HG02610 (cell line): ENCODE results near the gene ACTC1.
"Not testable (repeated sequence)": the region's sequence is repeated elsewhere in the genome, so short reads cannot be mapped to it uniquely, and the experiment has no call there.

ENCODE experiments used
- ATAC-seq: cut with Tn5 transposase; IDR thresholded peaks from one replicate; pipeline ENCODE4 v1.9.1; 2021; ENCODE audit warnings: mild to moderate bottlenecking, moderate library complexity; ENCODE audit not compliant: unreplicated experiment

The ACTC1 gene

DNA sequence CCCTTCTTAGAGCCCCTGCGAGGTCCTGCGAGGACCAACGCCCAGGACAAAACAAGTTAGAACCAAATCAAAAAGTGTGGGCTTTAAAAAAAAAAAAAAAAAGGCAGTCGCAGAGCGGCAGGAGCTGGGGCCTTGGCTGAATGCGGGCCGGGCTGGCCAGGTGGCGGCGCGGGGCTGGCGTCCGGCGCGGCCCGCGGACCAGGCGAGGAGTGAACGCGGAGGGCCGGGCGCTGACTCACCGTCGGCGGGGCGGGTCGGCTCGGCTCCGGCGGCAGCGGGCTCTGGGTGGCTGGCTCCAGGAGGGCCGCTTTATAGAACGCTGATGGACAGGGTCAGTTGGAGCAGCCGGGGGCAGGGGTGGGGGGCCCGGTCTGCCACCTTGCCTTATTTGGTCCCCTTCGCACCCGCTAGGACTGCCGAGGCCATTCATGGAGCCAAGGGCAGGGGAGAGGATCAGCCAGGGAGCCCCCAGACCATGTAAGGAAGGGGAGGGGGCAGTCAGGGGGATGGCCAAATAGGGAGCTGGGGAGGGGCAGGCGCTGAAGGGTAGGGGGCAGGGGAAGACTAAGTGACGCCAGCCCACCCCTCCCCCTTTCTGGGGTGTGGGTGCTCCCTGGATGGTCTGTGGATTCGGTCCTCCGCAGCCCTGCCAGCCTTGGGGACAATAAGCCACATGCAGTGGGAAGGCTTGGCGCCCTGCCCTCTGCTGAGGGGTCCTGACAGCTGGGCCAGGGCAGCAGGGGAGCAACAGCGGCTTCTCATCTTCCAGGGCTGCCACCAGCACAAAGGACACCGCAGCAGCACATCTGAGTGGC lies at the start of gene ACTC1:
ACTC1 (minus strand) TSS at position 283 of the 815 bp plus-strand sequence. CDS start 741 bp downstream, outside the sequence.
- ATAC-seq: no peak

GRCh38 chr15:34841262-34841725 lies 45.9 kb upstream of the ACTC1 start:
- no peak for ATAC-seq

DNA sequence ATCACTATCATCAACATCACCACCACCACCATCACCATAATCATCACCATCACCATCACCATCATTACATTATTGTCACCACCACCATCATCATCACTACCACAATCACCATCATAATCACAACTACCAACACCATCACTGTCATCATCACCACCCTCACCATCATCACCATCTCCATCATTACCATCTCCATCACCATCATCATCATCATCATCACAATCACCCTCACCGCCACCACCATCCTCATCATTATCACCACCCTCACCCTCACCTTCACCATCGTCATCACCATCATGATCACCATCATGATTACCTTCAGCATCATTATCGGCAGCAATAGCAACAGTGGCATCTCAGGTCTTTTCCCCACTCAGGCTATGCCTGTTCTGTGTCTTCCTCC lies 42.9 kb upstream of the ACTC1 start:
- no peak for ATAC-seq

GRCh38 chr15:34837246-34838016 lies 42.1 kb upstream of the ACTC1 start:
- ATAC-seq: no peak

DNA sequence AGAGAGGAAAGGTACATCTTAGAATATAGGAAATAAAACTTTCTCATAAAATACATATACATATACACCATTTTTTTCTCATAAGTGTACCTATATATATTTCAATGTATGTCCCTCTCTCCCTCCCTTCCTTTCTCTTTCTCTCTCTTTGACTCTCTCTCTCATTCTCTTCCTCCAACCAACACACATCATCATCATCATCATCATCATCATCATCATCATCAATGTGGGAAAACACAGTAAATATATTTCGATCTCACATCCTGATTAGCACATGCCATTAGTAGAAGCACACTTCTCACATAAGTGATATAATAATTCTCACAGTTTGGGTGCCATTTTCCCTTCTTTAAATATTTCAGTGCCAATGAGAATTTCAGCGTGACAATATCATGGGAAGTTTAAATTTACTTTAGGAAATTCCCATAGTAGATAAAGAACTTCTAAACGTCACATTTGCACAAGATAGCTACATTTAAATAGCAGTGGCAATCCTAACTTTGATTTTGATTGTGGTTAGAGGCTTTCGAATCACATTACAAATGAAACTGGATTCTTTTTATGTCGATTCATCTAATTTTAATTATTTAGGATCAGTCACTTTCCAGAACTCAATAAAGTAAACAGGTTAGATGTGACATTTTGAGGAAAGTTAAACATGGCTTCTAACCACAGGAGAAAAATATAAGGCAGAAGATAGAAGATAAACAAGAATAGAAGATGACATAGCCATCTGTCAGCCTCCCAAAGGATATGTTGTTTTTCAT lies 33.0 kb upstream of the ACTC1 start:
- no peak for ATAC-seq

- ATAC-seq: no peak
These were observed 26.5 kb upstream of the ACTC1 start for GRCh38 chr15:34821831-34822230.

- no peak for ATAC-seq
These were observed 24.8 kb upstream of the ACTC1 start for GRCh38 chr15:34820110-34820509.

GRCh38 chr15:34818526-34818925 lies 23.2 kb upstream of the ACTC1 start:
- no peak for ATAC-seq

DNA sequence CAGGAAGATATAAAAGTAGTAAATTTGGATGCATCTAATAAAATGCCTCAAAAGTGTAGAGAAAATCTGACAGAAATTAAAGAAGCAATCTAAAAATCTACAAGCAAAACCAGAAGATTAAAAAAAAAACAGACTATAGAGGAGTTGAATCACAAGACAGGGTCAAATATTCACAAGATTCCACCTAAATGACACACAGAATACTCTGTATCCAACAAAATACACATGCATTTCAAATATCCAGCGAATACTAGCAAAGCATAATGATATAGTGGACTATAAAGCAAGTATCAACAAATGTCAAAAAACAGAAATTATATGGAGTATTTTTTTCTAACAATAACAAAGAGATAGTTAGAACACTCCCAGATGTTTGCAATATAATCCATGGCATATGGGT lies 20.5 kb upstream of the ACTC1 start:
- no peak for ATAC-seq

DNA sequence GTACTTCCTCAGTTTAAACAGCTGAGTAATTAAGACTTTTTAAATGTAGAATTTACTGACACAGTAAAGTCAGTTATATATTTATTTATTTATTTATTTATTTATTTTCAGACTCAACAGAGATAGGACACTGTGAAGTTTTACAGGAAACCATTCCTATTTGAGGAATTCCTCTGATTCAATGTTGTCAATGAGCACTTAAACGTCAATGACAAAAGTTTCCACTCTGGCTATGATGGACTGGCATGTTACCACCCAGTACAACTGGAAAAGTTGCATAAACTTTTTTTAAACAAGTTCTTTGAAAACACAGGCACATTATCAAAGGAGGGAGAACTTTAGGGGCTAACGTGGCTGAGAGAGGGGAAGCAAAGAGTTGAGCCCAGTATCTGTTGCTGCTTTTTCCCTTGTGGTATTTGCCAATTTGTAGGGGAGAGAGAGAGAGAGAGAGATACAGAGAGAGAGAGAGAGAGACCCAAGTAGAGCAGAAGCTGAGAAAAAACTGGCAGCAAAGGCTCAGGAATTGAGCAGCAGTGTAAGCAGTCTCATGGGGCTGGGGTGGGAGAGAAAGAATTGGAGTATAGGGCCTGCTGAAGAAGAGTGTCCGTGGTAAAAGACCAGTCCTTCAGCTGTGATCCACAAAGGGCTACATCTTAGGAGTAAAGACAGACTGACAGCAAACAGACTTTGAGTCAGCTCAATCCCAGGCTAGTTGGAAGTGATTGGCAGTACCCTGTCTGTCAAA lies 18.3 kb upstream of the ACTC1 start:
- ATAC-seq: no peak

GRCh38 chr15:34812868-34813365 lies 17.6 kb upstream of the ACTC1 start:
- not testable (repeated sequence) for ATAC-seq

GRCh38 chr15:34812369-34812768 lies 17.0 kb upstream of the ACTC1 start:
- no peak for ATAC-seq

- ATAC-seq: no peak
These were observed 15.2 kb upstream of the ACTC1 start for GRCh38 chr15:34810443-34811129.

DNA sequence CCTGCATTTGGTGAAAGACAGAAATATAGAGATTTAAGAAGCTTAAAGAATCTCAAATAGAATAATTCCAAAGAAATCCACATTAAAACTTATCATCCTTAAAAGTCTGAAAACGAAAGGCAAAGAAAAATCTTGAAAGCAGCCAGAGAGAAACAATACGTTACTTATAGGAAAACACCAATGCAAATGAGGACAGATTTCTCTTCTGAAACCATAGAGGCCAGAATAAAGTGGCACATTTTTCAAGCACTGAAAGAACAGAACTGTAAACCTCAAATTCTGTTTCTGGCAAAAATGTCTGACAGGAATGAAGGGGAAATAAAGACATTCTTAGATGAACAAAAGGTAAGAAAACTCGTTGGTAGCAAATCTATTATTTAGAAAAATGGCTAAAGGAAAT lies 13.8 kb upstream of the ACTC1 start:
- ATAC-seq: no peak

GRCh38 chr15:34808016-34808415 lies 12.7 kb upstream of the ACTC1 start:
- no peak for ATAC-seq

- not testable (repeated sequence) for ATAC-seq
These were observed 11.9 kb upstream of the ACTC1 start for GRCh38 chr15:34807241-34807640.

- ATAC-seq: no peak
These were observed 9.4 kb upstream of the ACTC1 start for GRCh38 chr15:34804776-34805175.

DNA sequence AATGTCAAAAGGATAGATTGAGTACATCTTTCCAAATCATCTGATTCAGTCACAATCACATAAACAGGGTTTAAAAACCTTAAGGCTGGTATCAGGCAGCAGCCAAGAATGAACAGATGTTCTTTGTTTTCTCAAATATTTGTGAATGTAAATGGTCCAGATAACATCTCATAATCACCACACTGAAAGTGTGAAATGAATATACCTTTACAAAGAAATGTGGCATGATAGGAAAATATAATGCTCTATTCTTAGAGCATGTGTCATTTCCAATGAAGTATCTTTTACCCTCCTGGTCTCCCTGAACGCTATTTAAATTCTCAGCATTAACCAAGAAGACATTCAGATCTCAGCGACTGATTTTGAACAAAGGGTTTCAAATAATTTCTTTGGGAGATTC lies 8.8 kb upstream of the ACTC1 start:
- no peak for ATAC-seq

- no peak for ATAC-seq
These were observed 7.7 kb upstream of the ACTC1 start for GRCh38 chr15:34802803-34803750.
